MM.1S (cell line): ENCODE measurements around the gene TNIK.

Source experiments
- DNase-seq: peaks from one replicate; pipeline ENCODE4 v3.0.0-alpha.2; 2015
- H2AFZ ChIP-seq: fragments of 300-600 bp; sonication (generic); 2 replicates; pipeline ENCODE4 v1.6.0; 2016; ENCODE audit warnings: antibody characterized with exemption, low read length
- H3F3A ChIP-seq: fragments of 300-600 bp; sonication (generic); 2 replicates; pipeline ENCODE4 v1.6.1; 2016; ENCODE audit warnings: mild to moderate bottlenecking, antibody characterized with exemption, low read length, moderate library complexity, mixed read lengths; ENCODE audit not compliant: insufficient read depth
- H3K27ac ChIP-seq: fragments of 300-600 bp; sonication (generic); 2 replicates; pipeline ENCODE4 v1.5.1; 2016; ENCODE audit warnings: mild to moderate bottlenecking, low read length
- H3K27me3 ChIP-seq: fragments of 300-600 bp; sonication (generic); replicated peaks from 2 replicates; pipeline ENCODE4 v1.6.0; 2016; ENCODE audit warnings: low read length; ENCODE audit not compliant: insufficient read depth
- H3K36me3 ChIP-seq: fragments of 300-600 bp; sonication (generic); replicated peaks from 2 replicates; pipeline ENCODE4 v1.6.1; 2016; ENCODE audit warnings: mild to moderate bottlenecking, low read length, mixed read lengths; ENCODE audit not compliant: insufficient read depth
- H3K4me1 ChIP-seq: fragments of 300-600 bp; sonication (generic); 2 replicates; pipeline ENCODE4 v1.6.1; 2016; ENCODE audit warnings: low read length, mixed read lengths
- H3K4me2 ChIP-seq: fragments of 300-600 bp; sonication (generic); 2 replicates; pipeline ENCODE4 v1.6.0; 2016; ENCODE audit warnings: low read depth, low read length
- H3K4me3 ChIP-seq: fragments of 300-600 bp; sonication (generic); 2 replicates; pipeline ENCODE4 v1.5.1; 2016; ENCODE audit warnings: low read length, mixed read lengths
- H3K79me2 ChIP-seq: fragments of 300-600 bp; sonication (generic); 2 replicates; pipeline ENCODE4 v1.6.1; 2016; ENCODE audit warnings: mixed run types, low read length, mixed read lengths
- H3K9ac ChIP-seq: fragments of 300-600 bp; sonication (generic); 2 replicates; pipeline ENCODE4 v1.6.1; 2016; ENCODE audit warnings: low read length, mixed read lengths
- H3K9me2 ChIP-seq: fragments of 300-600 bp; sonication (generic); replicated peaks from 2 replicates; pipeline ENCODE4 v1.6.1; 2016; ENCODE audit warnings: mild to moderate bottlenecking, low read length, mixed read lengths; ENCODE audit not compliant: insufficient read depth
- H3K9me3 ChIP-seq: fragments of 300-600 bp; sonication (generic); replicated peaks from 2 replicates; pipeline ENCODE4 v1.6.1; 2016; ENCODE audit warnings: mild to moderate bottlenecking, low read length, mixed read lengths; ENCODE audit not compliant: insufficient read depth
- H4K20me1 ChIP-seq: fragments of 300-600 bp; sonication (generic); 2 replicates; pipeline ENCODE4 v1.6.1; 2016; ENCODE audit warnings: mild to moderate bottlenecking, low read length, moderate library complexity, mixed read lengths; ENCODE audit not compliant: insufficient read depth
- EZH2 ChIP-seq: fragments of 300-600 bp; sonication (generic); optimal IDR thresholded peaks from 2 replicates; pipeline ENCODE3; 2017; ENCODE audit warnings: low read depth, mild to moderate bottlenecking, antibody characterized with exemption, low read length, mixed read lengths
- EZH2phosphoT487 ChIP-seq: fragments of 300-600 bp; sonication (generic); IDR thresholded peaks from 2 replicates; pipeline ENCODE4 v1.6.1; 2018; ENCODE audit warnings: antibody characterized with exemption, low read length
- TF ChIP-seq, protein P1 (sequence below): fragments of 300-600 bp; sonication (generic); IDR thresholded peaks from 2 replicates; pipeline ENCODE4 v1.5.1; 2016; ENCODE audit warnings: antibody characterized with exemption, low read length, mixed read lengths

TNIK gene

DNA sequence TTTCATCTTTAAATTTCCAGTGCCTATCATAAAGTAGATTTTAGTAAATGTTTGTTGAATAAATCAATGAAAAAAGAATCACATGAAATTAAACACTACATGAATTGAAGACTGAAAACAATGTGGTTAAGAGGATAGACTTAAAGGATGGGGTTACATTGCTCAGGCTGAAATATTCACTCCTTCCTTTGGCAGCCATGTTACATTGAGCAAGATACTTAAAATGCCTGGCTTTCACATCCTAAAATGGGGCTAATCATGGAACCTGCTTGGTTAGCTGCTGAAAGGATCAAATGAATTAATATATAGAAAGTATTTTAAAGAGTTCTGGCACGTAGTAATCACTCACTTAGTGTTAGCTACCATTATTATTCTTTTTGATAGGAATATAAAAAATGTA lies 236.8 kb downstream of the TNIK start:
- DNase-seq = no peak
- Histone ChIP-seq H3K4me1 (peaks cover 22% of the 10 kb centered on the region), H3K36me3 (no peaks in the 10 kb centered on the region), H3K9ac (no peak overlapping the region), H3K27me3 (no peaks in the 10 kb centered on the region), H3K79me2 (no peaks in the 10 kb centered on the region), H2AFZ (no peak overlapping the region), H3F3A (peaks cover 4% of the 10 kb centered on the region; the same call in 1 of the 2 replicates), H4K20me1 (no peaks in the 10 kb centered on the region), H3K9me3 (no peaks in the 10 kb centered on the region), H3K4me2 (no peak overlapping the region), H3K4me3 (no peak overlapping the region), H3K27ac (no peak overlapping the region), H3K9me2 (no peaks in the 10 kb centered on the region)
- TF ChIP-seq EZH2phosphoT487 (no peak), EZH2 (no peak)
- TF ChIP-seq, protein P1, sequence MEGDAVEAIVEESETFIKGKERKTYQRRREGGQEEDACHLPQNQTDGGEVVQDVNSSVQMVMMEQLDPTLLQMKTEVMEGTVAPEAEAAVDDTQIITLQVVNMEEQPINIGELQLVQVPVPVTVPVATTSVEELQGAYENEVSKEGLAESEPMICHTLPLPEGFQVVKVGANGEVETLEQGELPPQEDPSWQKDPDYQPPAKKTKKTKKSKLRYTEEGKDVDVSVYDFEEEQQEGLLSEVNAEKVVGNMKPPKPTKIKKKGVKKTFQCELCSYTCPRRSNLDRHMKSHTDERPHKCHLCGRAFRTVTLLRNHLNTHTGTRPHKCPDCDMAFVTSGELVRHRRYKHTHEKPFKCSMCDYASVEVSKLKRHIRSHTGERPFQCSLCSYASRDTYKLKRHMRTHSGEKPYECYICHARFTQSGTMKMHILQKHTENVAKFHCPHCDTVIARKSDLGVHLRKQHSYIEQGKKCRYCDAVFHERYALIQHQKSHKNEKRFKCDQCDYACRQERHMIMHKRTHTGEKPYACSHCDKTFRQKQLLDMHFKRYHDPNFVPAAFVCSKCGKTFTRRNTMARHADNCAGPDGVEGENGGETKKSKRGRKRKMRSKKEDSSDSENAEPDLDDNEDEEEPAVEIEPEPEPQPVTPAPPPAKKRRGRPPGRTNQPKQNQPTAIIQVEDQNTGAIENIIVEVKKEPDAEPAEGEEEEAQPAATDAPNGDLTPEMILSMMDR = no peak

DNA sequence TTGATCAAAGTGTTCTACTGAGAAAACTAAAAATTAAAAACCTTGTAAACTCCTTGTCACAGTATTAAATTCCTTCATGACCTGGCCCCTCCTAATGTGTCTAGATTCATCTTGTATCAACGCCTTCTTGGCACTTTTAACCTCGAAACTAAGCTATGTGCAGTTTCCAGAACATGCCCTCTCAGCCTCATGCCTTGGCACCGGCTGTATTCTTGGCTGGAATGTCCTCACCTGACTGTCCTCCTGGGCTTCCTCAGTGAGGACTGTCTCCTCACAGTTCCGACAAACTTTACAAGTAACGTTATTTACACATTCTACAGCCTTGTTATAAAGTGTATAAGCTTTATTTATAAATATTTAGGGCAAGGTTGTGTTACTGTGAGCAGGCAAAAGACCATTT lies 237.2 kb downstream of the TNIK start:
- Histone ChIP-seq H3K79me2 (no peaks in the 10 kb centered on the region), H3K4me1 (peaks cover 22% of the 10 kb centered on the region), H4K20me1 (no peaks in the 10 kb centered on the region), H2AFZ (no peak overlapping the region), H3K27ac (no peak overlapping the region), H3K4me2 (no peak overlapping the region), H3K36me3 (no peaks in the 10 kb centered on the region), H3K9me3 (no peaks in the 10 kb centered on the region), H3K9ac (no peak overlapping the region), H3K27me3 (no peaks in the 10 kb centered on the region), H3K4me3 (no peak overlapping the region), H3K9me2 (no peaks in the 10 kb centered on the region), H3F3A (peaks cover 4% of the 10 kb centered on the region; the same call in 1 of the 2 replicates)
- TF ChIP-seq, protein P1 = no peak
- no peak for TF ChIP-seq EZH2
- TF ChIP-seq EZH2phosphoT487 = no peak
- DNase-seq = no peak

DNA sequence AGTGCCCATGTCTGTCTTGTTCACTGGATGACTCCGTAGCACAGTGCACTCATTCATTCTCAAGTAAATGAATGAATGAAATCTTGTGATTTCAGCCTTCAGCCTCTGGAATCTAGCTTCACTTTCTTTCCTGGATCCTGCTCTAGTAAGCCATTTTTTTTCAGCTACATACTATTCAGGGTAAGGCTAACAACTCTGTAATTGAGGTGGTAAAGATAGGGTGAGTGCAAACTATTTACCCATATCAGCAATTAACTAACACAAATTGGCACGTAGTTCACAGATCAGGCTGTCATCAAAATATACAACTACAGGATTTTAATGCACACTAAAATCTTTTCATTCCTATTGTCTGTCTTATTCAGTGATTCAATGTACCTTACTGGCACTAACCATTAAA lies 238.6 kb downstream of the TNIK start:
- Histone ChIP-seq H3K79me2 (no peaks in the 10 kb centered on the region), H3K4me1 (peaks cover 22% of the 10 kb centered on the region), H3K9ac (no peak overlapping the region), H3K9me3 (no peaks in the 10 kb centered on the region), H4K20me1 (no peaks in the 10 kb centered on the region), H3K27me3 (no peaks in the 10 kb centered on the region), H2AFZ (no peak overlapping the region), H3K9me2 (no peaks in the 10 kb centered on the region), H3F3A (peaks cover 4% of the 10 kb centered on the region; the same call in 1 of the 2 replicates), H3K36me3 (no peaks in the 10 kb centered on the region), H3K4me2 (no peak overlapping the region), H3K4me3 (no peak overlapping the region), H3K27ac (no peak overlapping the region)
- DNase-seq = no peak
- TF ChIP-seq EZH2 (no peak), EZH2phosphoT487 (no peak)
- TF ChIP-seq, protein P1 = no peak
